Stimulated activated CD4-positive, alpha-beta T cell treated with anti-CD3 and anti-CD28 coated beads, TNF-alpha, amount 100 ng/mL, for 4 hours (primary cell): Measurements from ENCODE around the gene LGALS9.

Source experiments
- DNase-seq, 3 experiments: peaks; one replicate each; pipeline ENCODE4 v3.0.0-alpha.2; 2020; ENCODE audit warnings: low read depth in 3 of 3

The LGALS9 gene

DNA sequence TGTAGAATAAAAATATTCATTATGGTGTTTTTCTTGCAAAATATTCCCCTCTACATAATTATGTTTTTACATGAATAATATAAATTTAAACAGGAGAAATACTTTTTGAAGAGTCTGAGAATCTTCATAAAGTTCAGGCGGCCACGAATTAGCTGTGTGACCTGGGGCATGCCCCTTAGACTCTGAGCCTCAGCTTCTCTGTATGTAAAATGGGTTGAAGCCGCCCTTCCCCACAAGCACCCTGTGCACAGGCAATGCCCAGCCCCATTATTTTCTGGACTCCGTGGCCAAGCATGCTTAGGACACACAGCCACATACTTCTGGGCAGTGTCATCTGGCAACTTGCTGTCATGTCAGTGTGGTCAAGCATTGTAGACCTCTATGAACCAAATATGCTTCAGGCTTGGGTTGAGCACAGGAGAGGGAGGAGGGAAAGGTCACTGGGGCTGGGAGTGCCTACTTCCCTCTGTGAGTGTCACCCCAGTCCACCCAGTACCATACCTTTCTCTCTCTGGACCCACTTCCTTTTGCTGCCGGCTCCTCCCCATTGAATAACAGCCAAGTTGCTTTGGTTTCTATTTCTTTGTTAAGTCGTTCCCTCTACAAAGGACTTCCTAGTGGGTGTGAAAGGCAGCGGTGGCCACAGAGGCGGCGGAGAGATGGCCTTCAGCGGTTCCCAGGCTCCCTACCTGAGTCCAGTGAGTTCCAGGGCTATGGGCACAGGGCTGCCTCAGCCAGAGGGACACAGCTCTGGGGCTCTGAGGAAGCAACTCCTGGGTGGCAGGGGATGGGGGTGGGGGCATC, at the start of gene LGALS9:
Gene LGALS9 (plus strand): TSS at position 582 of the 804 bp plus-strand sequence. CDS start 78 bp downstream, at position 660.
- DNase-seq = peak in 2 of 3 experiments; percentile 6 to 11

DNA sequence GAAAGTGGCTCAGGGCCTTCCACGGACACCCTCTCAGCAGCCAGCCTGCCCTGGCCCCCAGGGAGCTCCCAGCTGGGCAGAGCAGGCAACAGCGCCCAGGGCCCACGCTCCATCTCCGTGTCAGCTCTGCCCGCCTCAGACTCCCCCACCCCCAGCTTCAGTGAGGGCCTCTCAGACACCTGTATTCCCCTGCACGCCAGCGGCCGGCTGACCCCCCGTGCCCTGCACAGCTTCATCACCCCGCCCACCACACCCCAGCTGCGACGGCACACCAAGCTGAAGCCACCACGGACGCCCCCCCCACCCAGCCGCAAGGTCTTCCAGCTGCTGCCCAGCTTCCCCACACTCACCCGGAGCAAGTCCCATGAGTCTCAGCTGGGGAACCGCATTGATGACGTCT, 48.3 kb upstream of the LGALS9 start:
- no peak for DNase-seq

DNA sequence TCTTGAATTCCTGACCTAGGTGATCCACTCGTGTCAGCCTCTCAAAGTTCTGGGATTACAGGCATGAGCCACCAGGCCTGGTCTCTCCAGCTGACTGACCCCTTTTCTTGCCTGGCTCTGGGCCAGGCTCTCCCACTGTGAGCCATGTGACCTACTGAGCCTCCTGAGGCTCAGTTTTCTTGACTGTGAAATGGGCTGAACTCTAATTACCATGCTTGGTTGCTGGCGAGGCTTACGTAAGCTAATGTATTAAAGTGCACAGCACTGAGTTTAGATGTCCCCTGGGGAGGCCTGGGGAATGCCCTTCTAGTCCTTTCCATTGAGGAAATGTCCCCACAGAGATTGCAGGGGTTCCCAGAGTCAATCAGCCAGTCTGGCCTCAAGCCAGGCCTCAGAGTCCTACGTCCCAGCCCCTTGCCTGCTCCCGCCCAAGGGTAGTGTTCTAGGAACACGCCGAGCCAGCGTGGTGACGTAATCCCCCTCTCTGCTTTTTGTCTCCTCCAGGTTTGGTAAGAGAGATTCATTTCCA, 45.8 kb upstream of the LGALS9 start:
- DNase-seq = no peak

DNA sequence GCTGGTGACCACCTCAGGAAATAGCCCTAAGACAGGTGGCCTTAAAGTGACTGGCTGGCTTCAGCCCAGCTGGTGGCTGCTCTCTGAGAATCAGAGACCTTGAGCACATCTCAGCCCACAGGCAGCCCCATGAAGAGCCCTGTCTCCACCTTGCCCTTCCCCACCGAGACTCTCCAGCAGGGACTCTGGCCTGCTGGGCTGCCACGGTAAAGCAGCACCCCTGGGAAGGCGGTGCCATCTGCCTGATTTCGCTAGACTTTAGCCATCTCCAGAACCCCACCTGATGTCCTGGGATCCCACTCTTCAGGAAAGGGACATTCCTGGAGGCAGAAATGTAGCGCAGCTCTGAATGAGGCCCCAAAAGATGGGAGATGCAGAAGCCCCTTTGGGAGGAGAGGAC, 45.2 kb upstream of the LGALS9 start:
- DNase-seq = no peak

DNA sequence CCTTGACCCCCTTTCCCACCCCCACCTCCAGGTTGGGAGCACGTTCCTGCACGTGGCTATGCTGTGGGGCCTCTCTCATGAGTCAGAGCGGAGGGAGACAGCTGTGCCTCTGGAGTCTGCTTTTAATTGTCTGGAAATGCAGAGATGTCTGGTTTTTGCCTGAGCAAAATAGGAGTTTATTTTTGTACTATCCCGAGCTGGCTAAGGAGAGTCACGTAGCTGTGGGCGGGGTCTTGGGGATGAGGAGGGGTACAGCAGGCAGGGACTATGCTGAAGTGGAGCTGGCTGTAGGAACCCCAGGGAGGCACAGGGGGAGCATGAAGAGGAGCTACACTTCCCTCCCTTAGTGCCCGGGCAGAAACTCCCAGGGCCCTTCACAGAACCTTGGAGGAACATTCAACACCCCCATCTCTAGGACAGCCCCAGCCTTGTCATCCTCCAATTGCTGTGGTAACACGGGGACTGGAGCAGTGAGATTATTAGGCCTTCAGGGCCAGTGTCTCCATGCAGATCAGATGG, 44.7 kb upstream of the LGALS9 start:
- DNase-seq = no peak

DNA sequence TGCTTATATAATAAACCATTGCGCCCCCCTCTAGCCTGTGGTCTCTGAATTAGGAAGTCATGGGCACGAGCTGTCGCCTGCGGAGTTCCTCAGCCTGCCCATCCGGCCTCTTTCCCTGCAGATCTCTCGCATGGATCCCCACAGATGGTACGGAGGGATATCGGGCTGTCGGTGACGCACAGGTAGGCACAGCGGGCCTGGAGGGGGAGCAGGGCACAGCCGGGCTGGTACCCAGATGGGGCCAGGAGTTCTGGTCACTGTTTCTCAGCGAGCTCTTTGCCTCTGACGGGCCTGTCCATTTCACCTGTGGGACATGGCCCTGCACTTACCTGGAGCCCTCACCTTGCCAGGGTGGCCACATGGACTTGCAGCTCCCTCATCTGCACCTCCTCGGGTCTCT, 42.6 kb upstream of the LGALS9 start:
- no peak for DNase-seq

DNA sequence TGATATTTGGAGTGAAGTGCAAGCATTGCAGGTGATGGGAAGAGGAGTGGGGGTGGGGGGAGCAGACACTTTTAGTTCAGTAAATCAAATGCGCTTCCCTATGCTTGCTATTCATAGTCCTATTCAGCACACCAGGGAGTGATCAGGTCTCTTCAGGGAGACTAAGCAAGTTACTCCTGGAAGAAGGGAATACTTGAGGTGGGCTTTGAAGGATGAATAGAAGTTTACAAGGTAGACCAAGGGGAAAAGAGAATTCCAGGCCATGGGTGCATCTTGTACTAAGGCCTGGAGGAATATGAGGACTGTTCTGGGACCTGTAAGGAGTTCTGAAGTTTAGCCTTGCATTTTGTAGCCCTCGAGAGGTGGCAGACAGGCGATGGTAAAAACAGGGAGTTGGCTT, 40.1 kb upstream of the LGALS9 start:
- DNase-seq = no peak

DNA sequence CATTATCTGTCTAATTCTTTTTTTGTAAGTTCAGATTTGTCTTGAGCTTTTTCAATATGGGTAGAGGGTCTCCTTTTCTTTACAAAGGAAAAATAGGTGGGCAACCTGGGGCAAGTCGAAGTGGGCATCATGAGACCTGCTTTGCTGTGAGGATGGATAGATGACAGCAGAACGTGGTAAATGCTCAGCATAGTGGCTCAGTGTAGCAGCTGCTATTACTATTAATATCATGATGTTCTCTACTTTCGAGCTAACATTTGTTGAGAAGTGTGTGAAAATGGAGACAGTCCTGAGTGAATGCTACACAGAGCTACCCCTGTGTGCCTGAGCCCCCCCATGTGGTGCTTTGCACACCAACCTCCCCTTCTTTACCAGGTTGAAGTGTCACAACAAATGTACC, 39.0 kb upstream of the LGALS9 start:
- no peak for DNase-seq

DNA sequence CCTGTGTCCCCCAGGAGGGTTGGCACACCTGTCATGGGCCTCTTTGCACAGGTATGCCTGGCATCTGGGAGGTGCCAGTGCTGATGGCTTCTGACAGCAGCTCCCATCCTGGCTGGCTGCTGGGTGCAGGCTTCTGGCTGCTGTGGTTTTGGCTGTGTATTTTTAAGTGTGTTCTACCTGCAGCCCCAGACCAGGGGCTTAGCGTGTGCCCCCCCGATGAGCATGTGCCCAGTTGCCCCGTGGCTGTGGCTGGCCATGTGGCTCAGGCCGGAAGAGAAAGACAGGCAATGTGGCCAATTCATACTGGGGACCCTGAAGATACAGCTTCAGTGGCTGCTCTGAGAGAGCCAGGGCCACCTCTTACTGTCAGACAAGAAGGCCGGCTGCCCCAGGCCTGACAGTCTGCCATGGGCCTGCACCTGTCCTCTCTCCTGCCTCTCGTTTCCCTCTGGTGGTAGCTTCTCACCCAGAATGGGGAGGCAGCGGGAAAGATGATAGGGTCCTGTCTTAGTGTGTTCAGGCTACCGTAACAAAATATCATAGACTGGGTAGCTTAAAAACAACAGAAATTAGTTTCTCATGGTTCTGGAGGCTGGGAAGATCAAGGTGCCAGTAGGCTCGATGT, 37.6 kb upstream of the LGALS9 start:
- DNase-seq = no peak

DNA sequence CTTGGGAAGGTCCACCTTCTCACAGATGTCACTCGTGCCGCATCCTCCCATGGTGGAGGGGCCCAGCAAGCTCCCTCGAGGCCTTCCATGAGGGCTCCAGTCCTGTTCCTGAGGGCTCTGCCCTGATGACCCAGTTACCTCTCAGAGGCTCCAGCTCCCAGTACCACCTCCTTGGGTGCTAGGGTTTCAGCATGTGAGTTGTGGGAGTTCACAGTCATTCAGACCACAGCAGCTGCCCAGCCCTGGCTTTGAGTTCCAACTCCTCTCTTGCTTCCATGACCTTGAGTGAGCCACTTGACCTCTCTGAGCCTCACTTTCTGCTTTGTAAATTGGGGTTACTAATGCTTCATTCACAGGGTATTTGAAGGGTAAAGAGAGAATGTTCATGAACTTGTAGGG, 37.1 kb upstream of the LGALS9 start:
- DNase-seq = no peak

DNA sequence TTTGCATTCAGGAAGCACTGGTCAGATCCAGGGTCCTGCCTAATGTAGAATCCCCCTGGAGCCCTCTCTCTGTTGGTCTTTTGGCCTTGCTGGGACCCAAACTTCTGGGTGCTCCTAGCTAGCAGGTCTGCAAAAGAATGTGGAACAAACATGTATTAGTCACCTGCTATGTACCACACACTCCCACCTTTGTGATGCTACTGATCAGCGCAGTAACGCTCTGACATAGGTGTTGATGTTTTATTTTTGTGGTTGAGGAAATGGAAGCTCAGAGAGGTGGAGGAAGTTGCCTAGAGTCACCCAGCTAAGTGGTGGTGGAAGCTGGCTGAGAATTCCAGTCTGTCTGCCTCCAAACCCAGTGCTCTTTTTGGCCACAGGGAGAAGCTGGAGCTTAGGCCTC, 35.8 kb upstream of the LGALS9 start:
- DNase-seq = no peak

DNA sequence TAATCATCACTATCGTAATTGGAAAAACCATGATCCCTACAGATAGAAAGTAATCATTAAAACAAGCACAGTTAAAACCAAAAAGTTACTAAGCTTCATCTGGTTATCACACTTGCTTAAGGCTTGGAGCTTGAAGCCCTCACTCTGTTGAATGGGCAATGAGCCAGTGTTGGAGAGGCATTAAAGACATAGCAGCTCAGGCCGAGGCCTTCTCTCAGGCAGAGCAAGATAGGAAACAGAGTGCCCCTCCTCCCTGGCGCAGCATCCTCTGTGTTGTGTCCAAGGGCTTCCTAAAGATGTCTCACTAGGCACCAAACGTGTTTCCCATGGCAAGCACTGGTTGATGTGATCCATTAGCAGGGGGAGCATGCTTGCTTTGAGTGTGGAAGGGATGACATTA, 34.9 kb upstream of the LGALS9 start:
- DNase-seq = no peak

DNA sequence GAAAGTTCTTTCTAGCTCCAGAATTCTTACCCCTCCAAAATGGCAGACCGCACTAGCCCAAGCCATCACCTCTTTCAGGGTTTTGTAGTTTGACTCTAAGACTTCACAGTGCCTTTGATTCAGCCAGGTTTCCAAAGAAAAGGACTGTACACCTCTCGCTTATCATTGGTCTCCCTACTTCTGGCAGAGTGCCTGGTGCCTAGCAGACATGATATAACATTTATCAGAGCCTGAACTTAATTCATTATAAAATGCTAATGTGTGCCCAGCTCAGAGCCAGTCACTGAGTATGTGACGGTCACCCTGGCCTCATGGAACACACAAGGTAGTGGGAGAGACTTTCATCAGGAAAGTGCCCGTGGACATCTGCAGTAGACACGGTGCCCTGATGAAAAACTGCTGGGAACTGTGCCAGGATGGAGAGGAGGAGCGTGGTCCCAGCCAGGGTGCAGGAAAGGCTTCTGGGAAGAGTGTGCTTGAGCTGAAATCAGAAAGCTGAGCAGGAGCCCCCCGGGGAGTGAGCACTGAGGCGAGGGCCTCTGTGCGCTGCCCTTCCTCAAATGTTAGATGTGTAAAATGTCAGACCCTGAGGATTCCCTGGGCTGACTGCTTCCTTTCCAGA, 34.3 kb upstream of the LGALS9 start:
- DNase-seq = no peak

DNA sequence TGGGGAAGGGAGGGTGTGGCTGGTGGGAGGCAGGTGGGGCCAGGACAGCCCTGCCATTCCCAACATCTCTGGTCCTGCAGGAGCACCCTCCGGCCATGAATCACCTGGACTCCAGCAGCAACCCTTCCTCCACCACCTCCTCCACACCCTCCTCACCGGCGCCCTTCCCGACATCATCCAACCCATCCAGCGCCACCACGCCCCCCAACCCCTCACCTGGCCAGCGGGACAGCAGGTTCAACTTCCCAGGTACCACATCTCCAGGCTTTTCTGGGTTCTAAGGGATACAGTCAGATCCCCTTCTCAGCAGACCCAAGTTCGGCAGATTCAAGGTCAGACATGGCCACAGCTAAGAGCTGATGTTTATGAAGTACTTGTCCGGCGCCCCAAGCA, 33.8 kb upstream of the LGALS9 start:
- no peak for DNase-seq

DNA sequence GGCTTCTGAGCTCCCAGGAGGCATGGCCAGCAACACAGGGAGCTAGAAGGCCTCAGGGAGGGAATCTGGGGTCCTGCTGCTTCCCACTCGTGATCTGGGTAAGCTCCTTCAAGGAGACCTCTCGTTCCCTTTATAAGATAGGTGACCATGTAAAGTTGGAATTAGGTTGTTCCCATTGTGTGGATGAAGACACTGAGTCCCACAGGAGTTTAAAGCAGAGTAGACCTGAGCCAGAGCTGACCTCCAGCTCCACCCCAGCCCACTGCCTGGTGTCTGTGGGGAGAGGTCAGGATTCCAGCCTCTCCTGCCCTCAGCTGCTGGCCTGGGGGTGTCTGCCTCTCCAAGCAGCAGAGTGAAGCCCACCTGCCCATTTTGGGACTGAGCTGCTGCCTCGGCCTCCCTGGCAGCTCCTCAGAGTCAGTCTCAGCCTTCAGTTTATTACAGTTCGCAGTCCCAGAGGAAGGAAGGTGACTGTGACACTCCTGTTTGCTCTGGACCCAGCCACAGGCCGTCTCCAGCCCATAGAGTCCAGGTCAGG, 33.1 kb upstream of the LGALS9 start:
- DNase-seq = no peak

DNA sequence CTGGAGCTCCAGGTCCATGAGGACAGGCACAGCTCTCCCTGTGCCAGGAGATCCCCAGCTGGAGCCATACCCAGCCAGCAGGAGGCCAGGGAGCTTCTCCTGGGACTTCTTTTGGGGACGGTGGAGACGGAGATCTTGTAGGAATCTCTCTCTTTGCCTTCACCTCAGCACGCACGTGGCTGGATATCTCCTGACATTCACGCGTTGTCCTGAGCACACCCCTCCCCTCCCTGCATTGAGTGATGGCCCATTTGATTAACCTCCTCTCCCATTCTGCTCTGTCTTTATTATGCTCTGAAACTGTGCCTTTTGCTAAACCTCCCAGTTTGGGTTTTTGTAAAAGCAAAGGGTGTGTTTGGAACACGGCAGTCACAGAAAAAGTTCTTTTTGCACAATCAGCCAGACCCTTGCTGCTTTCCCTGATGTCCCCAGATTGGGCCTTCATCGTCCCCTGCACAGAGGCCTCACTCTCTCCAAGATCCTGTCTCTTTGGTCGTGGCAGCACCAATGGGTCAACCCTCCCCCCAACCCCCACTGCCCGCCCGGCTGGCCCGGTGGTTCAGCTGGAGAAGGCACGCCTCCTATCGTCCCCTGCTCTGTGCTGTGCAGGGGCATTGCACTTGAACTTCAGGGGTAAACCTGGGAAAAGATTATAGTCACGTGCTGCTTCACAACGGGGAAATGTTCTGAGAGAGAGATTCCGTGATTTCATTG, 32.5 kb upstream of the LGALS9 start:
- DNase-seq = no peak

DNA sequence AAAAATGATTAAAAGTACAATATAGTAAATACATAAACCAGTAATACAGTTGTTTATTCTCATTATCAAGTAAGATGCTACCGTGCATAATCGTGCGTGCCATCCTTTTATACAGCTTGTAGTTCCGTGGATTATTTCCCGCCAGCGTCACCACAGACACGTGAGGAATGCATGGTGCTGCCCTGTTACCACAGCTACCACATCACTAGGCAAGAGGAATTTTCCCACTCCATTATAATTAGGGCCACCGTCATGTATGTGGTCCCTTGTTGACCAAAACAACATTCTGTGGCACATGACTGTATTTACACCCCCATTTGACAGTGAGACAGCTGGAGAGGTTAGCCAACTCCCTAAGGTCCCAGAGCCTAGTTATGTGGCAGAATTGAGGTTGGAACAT, 30.5 kb upstream of the LGALS9 start:
- DNase-seq = no peak

DNA sequence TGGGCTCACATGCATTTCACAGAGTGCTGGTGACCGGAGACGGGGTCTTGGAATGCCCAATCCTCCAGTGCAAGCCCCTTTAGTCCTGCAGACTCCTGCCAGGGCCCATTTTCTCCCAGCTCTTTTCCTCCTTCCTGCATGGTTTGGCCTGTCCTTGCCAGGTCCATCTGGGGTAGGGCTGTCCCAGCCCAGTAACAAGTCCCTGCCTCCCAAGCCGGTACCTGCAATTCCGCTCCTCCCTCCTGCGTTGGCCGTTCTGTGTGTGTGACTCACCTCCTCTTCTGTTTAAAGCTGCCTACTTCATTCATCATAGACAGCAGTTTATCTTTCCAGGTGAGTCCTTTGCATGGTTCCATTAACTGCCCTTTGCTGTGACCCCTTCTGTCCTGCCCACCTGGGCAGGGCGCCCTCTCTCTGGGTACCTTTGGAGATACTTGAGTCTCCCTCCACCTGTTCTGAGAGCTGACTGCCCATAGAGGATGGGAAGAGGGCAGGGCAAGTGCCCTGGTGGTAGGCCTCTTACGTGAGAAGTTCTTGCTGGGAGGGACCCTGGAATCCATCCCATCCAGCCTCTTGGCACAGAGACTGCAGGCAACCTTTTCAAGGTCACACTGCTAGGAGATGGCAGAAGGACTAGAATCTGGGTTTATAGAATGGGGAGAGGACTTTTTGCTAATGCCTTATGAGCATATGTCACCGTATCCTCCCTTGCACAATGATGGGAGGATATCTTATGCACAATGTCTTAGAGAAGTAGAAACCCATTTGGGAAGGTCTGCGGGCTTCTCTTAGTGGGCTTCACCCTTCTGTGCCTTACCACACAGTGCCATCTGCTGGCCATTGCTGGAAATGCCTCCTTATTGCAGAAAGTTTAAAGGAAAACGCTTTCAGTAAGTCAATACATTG, 29.7 kb upstream of the LGALS9 start:
- peak; percentile 62 to 72 (median 68) for DNase-seq

DNA sequence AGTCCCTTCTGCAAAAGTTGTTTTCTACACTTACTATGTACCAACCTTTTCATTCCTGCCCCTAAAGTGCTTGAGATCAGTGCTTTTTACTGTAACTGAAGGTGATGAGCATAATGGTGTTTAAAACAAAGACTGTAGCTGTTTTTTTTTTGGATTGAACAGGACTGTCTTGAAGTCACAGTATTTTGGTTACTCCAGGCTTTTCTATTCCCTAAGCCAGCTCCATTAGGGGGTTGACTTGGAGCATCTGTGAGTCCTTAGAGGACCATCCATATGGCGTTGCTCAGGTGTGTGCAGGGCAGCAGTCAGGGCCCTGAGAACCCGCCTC, 29.0 kb upstream of the LGALS9 start:
- DNase-seq = no peak

DNA sequence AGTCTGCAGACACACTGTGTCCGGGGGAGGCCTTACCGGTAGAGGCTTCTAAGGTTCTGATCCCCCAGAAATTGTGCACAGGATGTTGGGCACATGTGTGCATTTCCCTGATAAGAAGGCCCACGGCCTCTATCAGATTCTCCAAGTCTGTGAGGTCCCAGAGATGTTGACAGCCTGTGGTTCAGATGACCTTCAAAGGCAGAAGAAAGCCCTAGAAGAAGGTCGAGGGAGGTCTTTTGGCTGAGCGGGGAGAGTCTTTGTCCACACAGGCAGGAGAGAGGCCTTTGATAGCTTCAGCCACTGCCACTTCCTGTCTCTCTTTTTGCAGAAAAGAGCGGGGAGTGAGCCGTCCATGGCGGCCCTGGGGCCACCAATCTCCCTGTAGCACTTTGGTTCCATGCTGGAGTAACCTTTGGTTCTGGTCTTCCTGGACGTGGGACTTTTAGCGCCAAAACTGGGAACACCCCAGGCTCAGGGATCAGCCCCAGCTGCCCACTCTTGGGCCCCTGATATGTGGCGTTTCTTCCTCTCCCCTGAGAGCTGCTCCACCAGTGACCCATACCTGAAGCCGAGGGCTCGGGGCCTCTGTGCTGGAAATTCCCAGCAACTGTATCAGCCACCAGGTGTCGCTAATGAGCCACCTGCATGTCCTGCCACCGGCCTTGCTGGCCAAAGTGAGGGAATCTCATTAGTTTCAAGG, 28.1 kb upstream of the LGALS9 start:
- DNase-seq = peak; percentile 46 to 57 (median 47)
